H1 (cell line): ENCODE results near the gene CHST1. TPM values are rescaled to one million over a fixed set of nuclear protein-coding genes. Genes with fewer than 3 reads are reported as not detected.

Experiments
- CTCF ChIA-PET: fragments of 300-600 bp; sonication (Branson Sonifier 250); formaldehyde crosslinking; loops from one replicate; lab custom pipeline; 2021; ENCODE audit not compliant: partially characterized antibody; lab: Charles Lee
- POLR2A ChIA-PET: fragments of 300-600 bp; sonication (Branson Sonifier 250); formaldehyde crosslinking; loops from one replicate; lab custom pipeline; 2021; ENCODE audit warnings: inconsistent platforms; ENCODE audit not compliant: partially characterized antibody; lab: Charles Lee
- DNase-seq, 2 experiments: peaks; one replicate each; pipeline versions ENCODE4 v3.0.0 to v3.0.0-alpha.2; 2010 to 2022; ENCODE audit warnings: low spot score in 2 of 2, low read depth in 1 of 2, mixed read lengths in 1 of 2
- FAIRE-seq: peaks from 2 replicates; lab custom pipeline; 2011; peaks lifted over from hg19 to GRCh38; lab: Jason Lieb, UNC
- H2AFZ ChIP-seq: 2 replicates; pipeline ENCODE4 v1.8.1; 2012; ENCODE audit warnings: low read length, inconsistent platforms
- H2AK5ac ChIP-seq: 2 replicates; pipeline ENCODE4 v1.6.1; 2013; ENCODE audit warnings: low read depth, low read length
- H2BK120ac ChIP-seq: replicated peaks from 2 replicates; pipeline ENCODE3; 2013; ENCODE audit warnings: low read depth, low read length, inconsistent platforms
- H2BK12ac ChIP-seq: 2 replicates; pipeline ENCODE4 v1.6.1; 2013; ENCODE audit warnings: low read depth, low read length
- H2BK15ac ChIP-seq: 2 replicates; pipeline ENCODE4 v1.6.1; 2013; ENCODE audit warnings: low read length
- H2BK20ac ChIP-seq: 2 replicates; pipeline ENCODE4 v1.6.1; 2013; ENCODE audit warnings: low read length
- H2BK5ac ChIP-seq: 2 replicates; pipeline ENCODE4 v1.6.1; 2013; ENCODE audit warnings: low read depth, low read length
- H3K14ac ChIP-seq: 2 replicates; pipeline ENCODE4 v1.6.1; 2013; ENCODE audit warnings: inconsistent platforms; ENCODE audit not compliant: insufficient read length
- H3K18ac ChIP-seq: 2 replicates; pipeline ENCODE4 v1.6.1; 2013; ENCODE audit warnings: low read length; ENCODE audit errors: extremely low read depth
- H3K23ac ChIP-seq: 2 replicates; pipeline ENCODE4 v1.6.1; 2013; ENCODE audit warnings: inconsistent platforms; ENCODE audit not compliant: insufficient read length
- H3K23me2 ChIP-seq: 2 replicates; pipeline ENCODE4 v1.6.1; 2013; ENCODE audit warnings: low read depth, low read length
- H3K27ac ChIP-seq: 2 replicates; pipeline ENCODE4 v1.6.1; 2011; ENCODE audit warnings: low read depth, low read length, inconsistent platforms
- H3K27me3 ChIP-seq, 4 experiments: replicated peaks in 1 of 4; 1 replicate in 1 of 4; 2 replicates in 3 of 4; pipeline versions ENCODE4 v1.6.1 to v1.8.1; 2011 to 2013; ENCODE audit warnings: low read length in 3 of 4, mild to moderate bottlenecking in 3 of 4, inconsistent platforms in 2 of 4, mixed read lengths in 2 of 4, moderate library complexity in 1 of 4; ENCODE audit not compliant: control insufficient read depth in 3 of 4, insufficient read depth in 3 of 4; ENCODE audit errors: extremely low read depth in 1 of 4
- H3K36me3 ChIP-seq, 4 experiments: 2 replicates each; pipeline versions ENCODE4 v1.6.1 to v1.8.1; 2011 to 2013; ENCODE audit warnings: mild to moderate bottlenecking in 4 of 4, low read length in 3 of 4, moderate library complexity in 2 of 4, control low read depth in 1 of 4, inconsistent platforms in 1 of 4; ENCODE audit not compliant: insufficient read depth in 4 of 4, control insufficient read depth in 2 of 4
- H3K4ac ChIP-seq: replicated peaks from 2 replicates; pipeline ENCODE3; 2013; ENCODE audit warnings: low read length, low read depth, mixed read lengths, inconsistent platforms; ENCODE audit not compliant: insufficient read length
- H3K4me1 ChIP-seq, 4 experiments: replicated peaks in 1 of 4; 1 replicate in 1 of 4; 2 replicates in 3 of 4; pipeline versions ENCODE4 v1.6.1 to v1.8.1; 2011 to 2013; ENCODE audit warnings: low read length in 3 of 4, inconsistent platforms in 2 of 4, mixed read lengths in 1 of 4; ENCODE audit not compliant: insufficient read depth in 4 of 4, control insufficient read depth in 3 of 4
- H3K4me2 ChIP-seq, 2 experiments: 2 replicates each; pipeline versions ENCODE4 v1.6.1 to v1.8.1; 2011 to 2013; ENCODE audit warnings: low read depth in 2 of 2, low read length in 2 of 2, control low read depth in 1 of 2, inconsistent platforms in 1 of 2, mild to moderate bottlenecking in 1 of 2; ENCODE audit not compliant: insufficient read depth in 1 of 2
- H3K4me3 ChIP-seq, 4 experiments: fragments of 200-600, 300-600 bp in 1 of 4; sonication (generic), shearing (Covaris generic), sonication (Bioruptor Twin) in 1 of 4; 2 replicates each; pipeline versions ENCODE4 v1.5.1 to v1.8.1; 2011 to 2016; ENCODE audit warnings: low read length in 4 of 4, low read depth in 3 of 4, control low read depth in 2 of 4, inconsistent platforms in 2 of 4, mild to moderate bottlenecking in 2 of 4, mixed read lengths in 1 of 4, moderate library complexity in 1 of 4; ENCODE audit not compliant: insufficient read depth in 2 of 4; ENCODE audit errors: extremely low read depth in 1 of 4
- H3K56ac ChIP-seq: replicated peaks from 2 replicates; pipeline ENCODE3; 2013; ENCODE audit warnings: low read depth, mild to moderate bottlenecking, mixed read lengths, low read length, inconsistent platforms; ENCODE audit not compliant: insufficient read length
- H3K79me1 ChIP-seq: 2 replicates; pipeline ENCODE4 v1.6.1; 2013; ENCODE audit warnings: low read depth, low read length, control low read depth
- H3K79me2 ChIP-seq, 2 experiments: 2 replicates each; pipeline versions ENCODE4 v1.6.1 to v1.8.1; 2012 to 2013; ENCODE audit warnings: low read length in 2 of 2, mild to moderate bottlenecking in 2 of 2, inconsistent platforms in 1 of 2; ENCODE audit not compliant: insufficient read depth in 2 of 2, control insufficient read depth in 1 of 2
- H3K9ac ChIP-seq, 4 experiments: replicated peaks in 1 of 4; 1 replicate in 1 of 4; 2 replicates in 3 of 4; pipeline versions ENCODE4 v1.6.1 to v1.8.1; 2011 to 2013; ENCODE audit warnings: low read depth in 3 of 4, low read length in 3 of 4, control low read depth in 2 of 4, mild to moderate bottlenecking in 2 of 4, moderate library complexity in 2 of 4, inconsistent platforms in 1 of 4; ENCODE audit errors: extremely low read depth in 1 of 4
- H3K9me3 ChIP-seq, 2 experiments: 2 replicates each; pipeline versions ENCODE4 v1.6.1 to v1.8.1; 2012 to 2013; ENCODE audit warnings: mild to moderate bottlenecking in 2 of 2, moderate library complexity in 2 of 2, control low read depth in 1 of 2, inconsistent platforms in 1 of 2, low read depth in 1 of 2, low read length in 1 of 2, mixed read lengths in 1 of 2; ENCODE audit not compliant: insufficient read depth in 2 of 2
- H4K20me1 ChIP-seq, 2 experiments: replicated peaks in 1 of 2; 2 replicates each; pipeline versions ENCODE3 to v1.8.1; 2011 to 2013; ENCODE audit warnings: inconsistent platforms in 2 of 2, low read length in 2 of 2, mild to moderate bottlenecking in 1 of 2; ENCODE audit not compliant: insufficient read depth in 2 of 2, control insufficient read depth in 1 of 2
- H4K5ac ChIP-seq: 2 replicates; pipeline ENCODE4 v1.6.1; 2013; ENCODE audit warnings: low read length, low read depth, mixed read lengths, inconsistent platforms; ENCODE audit not compliant: insufficient read length
- H4K8ac ChIP-seq: 2 replicates; pipeline ENCODE4 v1.8.0; 2013; ENCODE audit warnings: mild to moderate bottlenecking, moderate library complexity, low read length, inconsistent platforms; ENCODE audit not compliant: insufficient read depth; ENCODE audit errors: extremely low read depth
- H4K91ac ChIP-seq: replicated peaks from 2 replicates; pipeline ENCODE3; 2013; ENCODE audit warnings: low read length, mixed read lengths, inconsistent platforms; ENCODE audit not compliant: insufficient read length
- BCL11A ChIP-seq, 2 experiments: IDR thresholded peaks; one replicate each; pipeline ENCODE4 v1.6.1; 2011; ENCODE audit warnings: low read depth in 2 of 2, low read length in 2 of 2, mild to moderate bottlenecking in 2 of 2
- CEBPB ChIP-seq: IDR thresholded peaks from 2 replicates; pipeline ENCODE4 v1.6.1; 2012; ENCODE audit warnings: low read depth, low read length
- EGR1 ChIP-seq: IDR thresholded peaks from 2 replicates; pipeline ENCODE4 v1.6.1; 2011; ENCODE audit warnings: low read depth, low read length, borderline replicate concordance
- GTF2F1 ChIP-seq: IDR thresholded peaks from 2 replicates; pipeline ENCODE4 v1.6.1; 2012; ENCODE audit warnings: low read depth, low read length, improper control_type of control experiment, borderline replicate concordance
- KDM1A ChIP-seq: fragments of 200-600, 300-600 bp; sonication (generic); IDR thresholded peaks from 2 replicates; pipeline ENCODE4 v1.7.1; 2016; ENCODE audit warnings: mild to moderate bottlenecking, low read length, borderline replicate concordance
- NANOG ChIP-seq: IDR thresholded peaks from 2 replicates; pipeline ENCODE4 v1.6.1; 2011; ENCODE audit warnings: low read length, low read depth, mild to moderate bottlenecking, inconsistent platforms; ENCODE audit not compliant: insufficient read depth, poor library complexity, severe bottlenecking
- RXRA ChIP-seq: IDR thresholded peaks from 2 replicates; pipeline ENCODE4 v1.6.1; 2011; ENCODE audit warnings: low read depth, mild to moderate bottlenecking, low read length, moderate library complexity; ENCODE audit not compliant: insufficient read depth
- SIN3A ChIP-seq, 2 experiments: IDR thresholded peaks in 1 of 2; conservative IDR thresholded peaks in 1 of 2; 2 replicates each; pipeline ENCODE4 v1.6.1; 2011 to 2012; ENCODE audit warnings: low read length in 2 of 2, improper control_type of control experiment in 1 of 2, low read depth in 1 of 2, mild to moderate bottlenecking in 1 of 2
- SP1 ChIP-seq: IDR thresholded peaks from 2 replicates; pipeline ENCODE4 v1.6.1; 2011; ENCODE audit warnings: low read depth, low read length
- SP4 ChIP-seq: IDR thresholded peaks from 2 replicates; pipeline ENCODE4 v1.6.1; 2012; ENCODE audit warnings: low read length, inconsistent platforms
- SUZ12 ChIP-seq: fragments of 200-600 bp; sonication (generic); IDR thresholded peaks from 2 replicates; pipeline ENCODE4 v1.6.1; 2012; ENCODE audit warnings: mild to moderate bottlenecking, inconsistent platforms, low read length, moderate library complexity, mixed read lengths
- TAF1 ChIP-seq: IDR thresholded peaks from 2 replicates; pipeline ENCODE4 v1.6.1; 2011; ENCODE audit warnings: mild to moderate bottlenecking, low read depth, low read length
- TAF7 ChIP-seq: optimal IDR thresholded peaks from 2 replicates; pipeline ENCODE3; 2011; ENCODE audit warnings: low read depth, mild to moderate bottlenecking, inconsistent platforms, low read length, moderate library complexity, borderline replicate concordance
- TBP ChIP-seq: IDR thresholded peaks from 2 replicates; pipeline ENCODE4 v1.6.1; 2011; ENCODE audit warnings: low read depth, low read length, improper control_type of control experiment
- YY1 ChIP-seq: IDR thresholded peaks from 2 replicates; pipeline ENCODE4 v1.6.1; 2011; ENCODE audit warnings: low read depth, mild to moderate bottlenecking, low read length
- polyA plus RNA-seq, 7 experiments: library from polyadenylated mRNA; depleted of rRNA in 3 of 7; stranded (reverse) in 5 of 7; unstranded in 2 of 7; fragments of >200 nt in 5 of 7; fragments of 200-250 nt in 2 of 7; gene quantifications; 1 replicate in 5 of 7; 2 replicates in 1 of 7; 4 replicates in 1 of 7; pipeline versions ENCODE4 v1.2.1 to v1.2.3, GENCODE V29; 2011 to 2013; ENCODE audit warnings: missing spikeins in 2 of 7, mixed read lengths in 2 of 7
- total RNA-seq: library from RNA; stranded (reverse); fragmentation: NEBNext Ultra II Directional; extraction: Animal tissue kit (Norgen Biotek cat#: 25700); gene quantifications from 2 replicates; pipeline ENCODE4 v1.2.1, GENCODE V29; 2021

CHST1 gene
- total and polyA plus RNA-seq, 2 of the 8 experiments (the other 6 are each of a cell fraction or from before 2014, with no cell fraction given): 1.6 to 3.8 TPM

- no peaks in the 10 kb centered on the region for H4K20me1 ChIP-seq
- H3K23ac ChIP-seq: no peak overlapping the region
- DNase-seq: no peak
- no peak overlapping the region for H4K5ac ChIP-seq
- H3K79me2 ChIP-seq: no peaks in the 10 kb centered on the region
- no peak overlapping the region for H2AFZ ChIP-seq
- H2BK120ac ChIP-seq: no peak overlapping the region
- no peak overlapping the region for H2BK20ac ChIP-seq
- TF ChIP-seq TAF7 (no peak), EGR1 (no peak), SIN3A (conservative IDR thresholded peaks at IDR 0.05 in 1 of 2, IDR thresholded peaks at IDR 0.05 in 1 of 2; ENCODE audit: low read depth in 1 of 2, low read length in 2 of 2) (no peak), TBP (no peak), NANOG (no peak), SUZ12 (no peak), SP4 (no peak), YY1 (no peak), CEBPB (no peak), GTF2F1 (no peak), TAF1 (no peak), BCL11A (IDR thresholded peaks at IDR 0.05; ENCODE audit: low read depth in 2 of 2, low read length in 2 of 2) (no peak), SP1 (no peak), KDM1A (no peak), RXRA (no peak)
- H3K14ac ChIP-seq: no peak overlapping the region
- H3K56ac ChIP-seq: no peak overlapping the region
- H3K27me3 ChIP-seq: no peaks in the 10 kb centered on the region
- no peak overlapping the region for H2BK12ac ChIP-seq
- no peak overlapping the region for H2BK15ac ChIP-seq
- H3K4me3 ChIP-seq: no peak overlapping the region
- CTCF ChIA-PET: interaction anchor here (1.1 to 2.6 kb wide), 3 partner anchors 36 to 153 kb away, joined by 4 to 7 read pairs (median 7); no protein-coding TSS in a partner anchor
- H3K4ac ChIP-seq: no peak overlapping the region
- H2AK5ac ChIP-seq: no peak overlapping the region
- H4K91ac ChIP-seq: no peak overlapping the region
- no peak overlapping the region for H4K8ac ChIP-seq
- no peak overlapping the region for H3K18ac ChIP-seq
- no peak overlapping the region for H3K9ac ChIP-seq
- H3K4me1 ChIP-seq: no peaks in the 10 kb centered on the region; a peak in 1 of 7 replicates
- H3K27ac ChIP-seq: no peak overlapping the region
- H3K79me1 ChIP-seq: no peaks in the 10 kb centered on the region
- no peaks in the 10 kb centered on the region for H3K23me2 ChIP-seq
- no peaks in the 10 kb centered on the region for H3K36me3 ChIP-seq
- POLR2A ChIA-PET: interaction anchor here (0.6 kb wide), 1 partner anchor 25 kb away, joined by 3 read pairs; no protein-coding TSS in a partner anchor
- no peak overlapping the region for H3K4me2 ChIP-seq
- no peak for FAIRE-seq
- no peak overlapping the region for H2BK5ac ChIP-seq
- H3K9me3 ChIP-seq: no peaks in the 10 kb centered on the region
Measured at GRCh38 chr11:45618897-45619296, 46.5 kb downstream of the CHST1 start.
